GM12891 (cell line): ENCODE measurements around the gene FNDC3B.

ENCODE experiments used
- PAX5 ChIP-seq: IDR thresholded peaks from 2 replicates; pipeline ENCODE4 v1.6.1; 2011; ENCODE audit warnings: low read length, moderate library complexity, mild to moderate bottlenecking; ENCODE audit not compliant: insufficient read depth, severe bottlenecking
- POLR2A ChIP-seq: IDR thresholded peaks from 2 replicates; pipeline ENCODE4 v1.6.1; 2011; ENCODE audit warnings: low read depth, low read length, control low read depth
- POLR2AphosphoS5 ChIP-seq: IDR thresholded peaks from 2 replicates; pipeline ENCODE4 v1.6.1; 2011; ENCODE audit warnings: low read depth, low read length, control low read depth
- POU2F2 ChIP-seq: IDR thresholded peaks from 2 replicates; pipeline ENCODE4 v1.6.1; 2011; ENCODE audit warnings: low read depth, mild to moderate bottlenecking, control low read depth, low read length, moderate library complexity
- SPI1 ChIP-seq: IDR thresholded peaks from 2 replicates; pipeline ENCODE4 v1.6.1; 2011; ENCODE audit warnings: low read depth, low read length, control low read depth
- TAF1 ChIP-seq: IDR thresholded peaks from 2 replicates; pipeline ENCODE4 v1.6.1; 2011; ENCODE audit warnings: low read depth, low read length, control low read depth

- TF ChIP-seq POU2F2 (no peak), POLR2A (no peak), POLR2AphosphoS5 (no peak), TAF1 (no peak), SPI1 (no peak), PAX5 (no peak)
Measured at GRCh38 chr3:172159962-172160538, 120.7 kb downstream of the FNDC3B start.
